Kidney (tissue), 22 donors: ENCODE results near the gene PRAC2. TPM values are rescaled to one million over a fixed set of nuclear protein-coding genes. Genes with fewer than 3 reads are reported as not detected.

Experiments
- DNase-seq, 5 donors: peaks; one replicate each; pipeline ENCODE4 v3.0.0-alpha.2; 2013 to 2020
- FAIRE-seq: peaks from 2 replicates; lab custom pipeline; 2012; peaks lifted over from hg19 to GRCh38; lab: Jason Lieb, UNC
- H3K27ac ChIP-seq, 2 donors: one replicate each; pipeline ENCODE4 v1.7.0; 2013; ENCODE audit warnings: low read depth in 2 of 2, low read length in 2 of 2, inconsistent platforms in 1 of 2
- H3K27me3 ChIP-seq: one replicate; pipeline ENCODE4 v1.7.1; 2013; ENCODE audit warnings: low read length, inconsistent platforms; ENCODE audit not compliant: control insufficient read depth, insufficient read depth
- H3K36me3 ChIP-seq, 3 donors: one replicate each; pipeline versions ENCODE4 v1.7.0 to v1.7.1; 2013; ENCODE audit warnings: low read length in 3 of 3, control low read depth in 1 of 3, inconsistent platforms in 1 of 3; ENCODE audit not compliant: insufficient read depth in 3 of 3, control insufficient read depth in 2 of 3
- H3K4me1 ChIP-seq, 3 donors: one replicate each; pipeline versions ENCODE4 v1.7.0 to v1.7.1; 2013; ENCODE audit warnings: low read length in 3 of 3, inconsistent platforms in 1 of 3, low read depth in 1 of 3; ENCODE audit not compliant: control insufficient read depth in 2 of 3, insufficient read depth in 2 of 3
- H3K4me3 ChIP-seq, 3 donors: one replicate each; pipeline versions ENCODE4 v1.7.0 to v1.8.1; 2013; ENCODE audit warnings: low read length in 3 of 3, control low read depth in 1 of 3, inconsistent platforms in 1 of 3
- H3K9ac ChIP-seq, 3 donors: one replicate each; pipeline versions ENCODE4 v1.7.0 to v1.7.1; 2013; ENCODE audit warnings: low read length in 3 of 3, control low read depth in 1 of 3, inconsistent platforms in 1 of 3
- H3K9me3 ChIP-seq, 3 donors: one replicate each; pipeline versions ENCODE4 v1.7.0 to v1.7.1; 2013; ENCODE audit warnings: low read length in 3 of 3, control low read depth in 1 of 3, inconsistent platforms in 1 of 3; ENCODE audit not compliant: control insufficient read depth in 2 of 3, insufficient read depth in 1 of 3
- intact Hi-C: fragments of 100-400 bp; cut with DNase I; formaldehyde crosslinking; loops from one replicate; pipeline ENCODE4 v1.11.1; 2022
- long read RNA-seq, 10 donors: library from polyadenylated mRNA in 1 of 10; unstranded in 1 of 10; transcript quantifications; one replicate each; pipeline ENCODE4 v2.0.0 and lab custom pipeline, GENCODE V29; 2021 to 2026
- polyA plus RNA-seq: library from polyadenylated mRNA; stranded (reverse); fragments of 350-450 nt; fragmentation: Illumina TruSeq; extraction: RNeasy Lipid Tissue Mini Kit (QIAGEN cat#74804); gene quantifications from one replicate; pipeline ENCODE4 v1.2.3, GENCODE V29; 2014; ENCODE audit warnings: low read depth, low replicate concordance; ENCODE audit not compliant: insufficient read depth
- total RNA-seq: library from RNA; stranded (reverse); fragmentation: NEBNext Ultra II Directional; extraction: Animal tissue kit (Norgen Biotek cat#: 25700); gene quantifications from one replicate; pipeline ENCODE4 v1.2.1, GENCODE V29; 2021
- TF ChIP-seq, protein P1 (sequence below): IDR thresholded peaks from 3 replicates; pipeline ENCODE4 v1.5.1; 2012; ENCODE audit warnings: mild to moderate bottlenecking, moderate library complexity, borderline replicate concordance; ENCODE audit not compliant: insufficient read depth; ENCODE audit errors: extremely low read depth
- donor health status: control.
- donor health status: control.
- donor health status: control.
- donor health status: control.
- donor health status: control.
- donor health status: DM: yes; HTN: yes; CAD: no.
- donor health status: Normal renal cell carcinoma (clear cell type).

Gene PRAC2
- total RNA-seq (not detected), polyA plus RNA-seq (not detected)
- long read RNA-seq, donor 1: 0 reads
- long read RNA-seq, donor 2: 0 reads
- long read RNA-seq, donor 3: 0 reads
- long read RNA-seq, donor 4: 0 reads
- long read RNA-seq, donor 5: 0 reads
- long read RNA-seq, donor 6: 0 reads
- long read RNA-seq, donor 7: 0 reads
- long read RNA-seq, donor 8: 0 reads
- long read RNA-seq, donor 9: 0 reads
- long read RNA-seq, donor 10: 0 reads

DNA sequence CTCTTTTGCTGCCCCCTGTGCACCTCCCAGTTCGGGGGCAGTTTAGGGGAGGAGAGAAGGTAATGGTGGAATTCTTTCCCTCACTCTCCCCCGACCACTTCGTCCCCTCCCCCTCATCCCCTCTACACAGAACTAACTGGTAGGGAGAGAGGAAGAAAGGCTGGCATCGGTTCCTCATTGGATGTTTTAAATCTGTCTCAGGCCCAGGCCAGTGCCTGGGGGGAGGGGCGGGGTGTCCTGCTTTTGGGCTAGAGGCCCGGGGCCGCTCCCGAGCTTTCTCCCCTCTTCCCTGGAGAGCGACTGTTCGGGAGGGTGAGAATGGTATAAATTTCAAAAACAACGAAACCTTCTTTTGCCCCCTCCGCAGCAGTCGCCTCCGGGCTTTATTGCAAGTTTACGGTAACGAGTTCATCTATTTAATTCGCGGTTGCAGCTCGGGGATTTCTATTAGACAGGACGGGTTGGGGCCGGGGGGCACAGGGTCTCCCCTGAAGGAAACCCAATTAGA, at the start of gene PRAC2:
PRAC2 (plus strand) TSS at position 271 of the 508 bp plus-strand sequence. CDS start 1,226 bp downstream, outside the sequence.
- H3K4me1 ChIP-seq: peaks cover 0 to 7% (median 0%) of the 10 kb centered on the region in 3 donors
- no peak within 1 kb of the TSS for H3K27ac ChIP-seq
- FAIRE-seq (no peak), DNase-seq (no peak)
- H3K36me3 ChIP-seq: no peaks in the 10 kb centered on the region
- intact Hi-C loops: loop anchor here (10.0 kb wide), 1 partner anchor 72 kb away; no protein-coding TSS in a partner anchor
- TF ChIP-seq, protein P1, sequence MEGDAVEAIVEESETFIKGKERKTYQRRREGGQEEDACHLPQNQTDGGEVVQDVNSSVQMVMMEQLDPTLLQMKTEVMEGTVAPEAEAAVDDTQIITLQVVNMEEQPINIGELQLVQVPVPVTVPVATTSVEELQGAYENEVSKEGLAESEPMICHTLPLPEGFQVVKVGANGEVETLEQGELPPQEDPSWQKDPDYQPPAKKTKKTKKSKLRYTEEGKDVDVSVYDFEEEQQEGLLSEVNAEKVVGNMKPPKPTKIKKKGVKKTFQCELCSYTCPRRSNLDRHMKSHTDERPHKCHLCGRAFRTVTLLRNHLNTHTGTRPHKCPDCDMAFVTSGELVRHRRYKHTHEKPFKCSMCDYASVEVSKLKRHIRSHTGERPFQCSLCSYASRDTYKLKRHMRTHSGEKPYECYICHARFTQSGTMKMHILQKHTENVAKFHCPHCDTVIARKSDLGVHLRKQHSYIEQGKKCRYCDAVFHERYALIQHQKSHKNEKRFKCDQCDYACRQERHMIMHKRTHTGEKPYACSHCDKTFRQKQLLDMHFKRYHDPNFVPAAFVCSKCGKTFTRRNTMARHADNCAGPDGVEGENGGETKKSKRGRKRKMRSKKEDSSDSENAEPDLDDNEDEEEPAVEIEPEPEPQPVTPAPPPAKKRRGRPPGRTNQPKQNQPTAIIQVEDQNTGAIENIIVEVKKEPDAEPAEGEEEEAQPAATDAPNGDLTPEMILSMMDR: no peak
- no peak within 1 kb of the TSS for H3K9ac ChIP-seq
- H3K9me3 ChIP-seq: no peaks in the 10 kb centered on the region
- H3K4me3 ChIP-seq: no peak within 1 kb of the TSS
- peaks cover 92% of the 10 kb centered on the region for H3K27me3 ChIP-seq

DNA sequence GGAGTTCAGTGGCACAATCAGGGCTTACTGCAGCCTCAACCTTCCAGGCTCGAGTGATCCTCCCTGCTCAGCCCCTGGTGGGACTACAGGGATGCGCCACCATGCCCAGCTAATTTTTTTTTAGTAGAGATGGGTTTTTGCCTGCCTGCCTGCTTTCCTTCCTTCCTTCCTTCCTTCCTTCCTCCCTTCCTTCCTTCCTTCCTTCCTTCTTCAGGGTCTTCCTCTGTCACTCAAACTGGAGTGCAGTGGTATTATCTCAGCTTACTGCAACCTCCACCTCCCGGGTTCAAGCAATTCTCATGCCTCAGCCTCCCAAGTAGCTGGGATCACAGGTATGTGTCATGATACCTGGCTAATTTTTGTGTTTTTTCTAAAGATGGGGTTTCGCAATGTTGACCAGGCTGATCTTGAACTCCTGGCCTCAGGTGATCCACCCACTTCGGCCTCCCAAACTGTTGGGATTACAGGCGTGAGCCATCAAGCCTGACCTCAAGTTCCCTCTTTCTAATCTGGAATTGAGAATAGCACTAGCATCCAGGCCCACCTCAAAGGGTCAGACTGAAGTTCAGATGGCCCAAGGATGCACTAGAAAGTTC, 45.9 kb upstream of the PRAC2 start:
- H3K9ac ChIP-seq: no peak overlapping the region
- H3K36me3 ChIP-seq: no peaks in the 10 kb centered on the region
- FAIRE-seq (no peak), DNase-seq (no peak)
- TF ChIP-seq, protein P1: no peak
- no peak overlapping the region for H3K4me3 ChIP-seq
- no peaks in the 10 kb centered on the region for H3K9me3 ChIP-seq
- H3K27ac ChIP-seq: no peak overlapping the region
- H3K27me3 ChIP-seq: no peaks in the 10 kb centered on the region
- H3K4me1 ChIP-seq: peaks cover 0 to under 1% (median 0%) of the 10 kb centered on the region in 3 donors
- intact Hi-C loops: no loop called here

DNA sequence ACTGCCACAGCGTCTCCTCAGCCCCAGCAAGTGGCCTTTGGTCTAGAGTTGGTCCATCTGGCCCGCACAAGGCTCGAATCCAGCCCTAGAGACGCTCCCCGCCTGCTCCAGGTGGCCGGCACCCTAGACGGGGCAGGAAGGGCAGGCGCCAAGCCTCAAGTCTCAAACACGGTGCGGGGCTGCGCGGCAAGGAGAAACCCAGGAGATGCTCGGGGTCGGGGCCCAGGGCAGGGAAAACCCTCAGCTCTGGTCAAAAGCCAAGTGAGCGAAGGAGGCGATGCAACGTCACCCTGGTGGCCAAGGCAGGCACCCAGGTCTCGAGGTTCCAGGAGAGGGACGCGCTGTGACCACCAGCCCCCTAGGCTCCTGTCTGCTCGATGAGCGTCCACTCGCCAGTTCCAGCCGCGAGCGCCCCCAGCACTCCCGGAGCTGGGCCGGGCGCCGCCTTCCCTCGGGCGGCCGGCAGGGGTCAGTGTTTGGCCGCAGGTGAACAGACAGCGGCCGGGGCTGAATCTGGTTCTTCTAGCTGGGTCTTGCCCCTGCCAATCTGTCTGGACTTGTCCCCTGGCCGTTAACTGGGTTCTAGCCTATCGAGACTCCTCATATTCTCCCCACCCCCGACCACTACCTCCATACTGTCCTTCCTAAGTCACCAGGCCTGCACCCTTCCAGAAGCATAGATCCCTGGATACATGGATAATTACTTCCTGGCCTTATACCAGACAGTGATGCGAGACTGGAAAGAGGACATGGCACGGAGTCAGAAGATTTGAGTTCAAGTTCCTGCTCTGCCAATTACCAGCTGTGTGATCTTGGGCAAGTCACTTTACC, 44.6 kb upstream of the PRAC2 start:
- Histone ChIP-seq H3K9ac (no peak overlapping the region), H3K4me3 (no peak overlapping the region), H3K27me3 (no peaks in the 10 kb centered on the region), H3K27ac (no peak overlapping the region), H3K36me3 (no peaks in the 10 kb centered on the region), H3K4me1 (no peaks in the 10 kb centered on the region), H3K9me3 (no peaks in the 10 kb centered on the region)
- TF ChIP-seq, protein P1: peak; percentile 86
- intact Hi-C loops: no loop called here
- DNase-seq: peak; percentile 76 to 86 (median 83)
- FAIRE-seq: no peak
